ENCODE data around the gene NCKAP5.

DNA sequence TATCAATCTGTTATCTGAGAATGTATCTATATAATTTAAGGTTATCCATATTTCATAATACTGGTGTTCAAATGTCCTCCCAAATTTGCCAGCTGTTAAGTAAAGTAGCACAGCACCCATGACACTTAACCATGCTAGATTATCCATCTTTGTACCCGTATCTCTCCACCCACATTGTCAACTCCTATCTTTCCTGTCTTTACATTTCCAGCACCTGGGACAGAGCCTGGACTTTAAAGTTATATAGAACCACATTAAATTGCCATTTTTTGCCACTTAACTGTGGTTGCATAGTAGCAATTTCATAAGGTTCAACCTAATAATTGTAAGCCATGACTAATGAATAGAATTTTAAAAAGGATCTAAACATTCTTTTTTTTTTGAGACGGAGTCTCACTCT is 226.7 kb downstream of the NCKAP5 start:
- no peak for TF ChIP-seq POLR2A (IDR thresholded peaks at IDR 0.05)
- TF ChIP-seq, protein P1, sequence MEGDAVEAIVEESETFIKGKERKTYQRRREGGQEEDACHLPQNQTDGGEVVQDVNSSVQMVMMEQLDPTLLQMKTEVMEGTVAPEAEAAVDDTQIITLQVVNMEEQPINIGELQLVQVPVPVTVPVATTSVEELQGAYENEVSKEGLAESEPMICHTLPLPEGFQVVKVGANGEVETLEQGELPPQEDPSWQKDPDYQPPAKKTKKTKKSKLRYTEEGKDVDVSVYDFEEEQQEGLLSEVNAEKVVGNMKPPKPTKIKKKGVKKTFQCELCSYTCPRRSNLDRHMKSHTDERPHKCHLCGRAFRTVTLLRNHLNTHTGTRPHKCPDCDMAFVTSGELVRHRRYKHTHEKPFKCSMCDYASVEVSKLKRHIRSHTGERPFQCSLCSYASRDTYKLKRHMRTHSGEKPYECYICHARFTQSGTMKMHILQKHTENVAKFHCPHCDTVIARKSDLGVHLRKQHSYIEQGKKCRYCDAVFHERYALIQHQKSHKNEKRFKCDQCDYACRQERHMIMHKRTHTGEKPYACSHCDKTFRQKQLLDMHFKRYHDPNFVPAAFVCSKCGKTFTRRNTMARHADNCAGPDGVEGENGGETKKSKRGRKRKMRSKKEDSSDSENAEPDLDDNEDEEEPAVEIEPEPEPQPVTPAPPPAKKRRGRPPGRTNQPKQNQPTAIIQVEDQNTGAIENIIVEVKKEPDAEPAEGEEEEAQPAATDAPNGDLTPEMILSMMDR (IDR thresholded peaks at IDR 0.05 in 8 of 11, conservative IDR thresholded peaks at IDR 0.05 in 3 of 11) = no peak

All from spleen (tissue), 7 donors.